Left renal cortex interstitium (tissue), 4 donors: ENCODE results near the gene SYPL1. TPM values are rescaled to one million over a fixed set of nuclear protein-coding genes. Genes with fewer than 3 reads are reported as not detected.

ENCODE experiments used
- DNase-seq, 4 donors: peaks; one replicate each; pipeline ENCODE4 v3.0.0-alpha.2; 2013; ENCODE audit warnings: low read depth in 4 of 4, low spot score in 2 of 4, missing footprints in 1 of 4
- polyA plus RNA-seq, 4 donors: library from polyadenylated mRNA; unstranded; fragments of 120-200 nt; gene quantifications; one replicate each; pipeline ENCODE4 v1.2.1, GENCODE V29; 2013; ENCODE audit not compliant: insufficient read length in 4 of 4

Gene SYPL1
- polyA plus RNA-seq, 4 donors, result 110 to 156 (median 132) TPM

DNA sequence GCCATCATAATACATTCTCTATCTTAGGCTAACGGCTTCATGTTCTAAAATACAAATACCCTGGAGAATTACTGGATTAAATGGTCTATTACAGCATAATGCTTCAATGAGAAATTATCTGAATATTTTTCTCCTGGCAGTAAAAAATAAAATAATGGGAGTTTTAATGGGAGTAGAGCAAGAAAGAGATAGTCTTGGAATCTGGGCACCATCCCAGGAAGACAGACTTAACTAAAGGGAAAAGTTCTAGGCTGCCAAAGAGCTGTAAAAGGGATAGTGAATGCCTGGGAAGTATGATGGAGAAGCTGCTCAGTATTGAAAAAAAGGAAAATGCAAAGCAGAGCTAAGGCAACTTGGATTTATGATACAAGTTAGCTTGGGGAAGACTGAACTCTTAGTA lies 12.1 kb upstream of the SYPL1 start:
- DNase-seq, result no peak

GRCh38 chr7:106122713-106123112 lies 10.6 kb upstream of the SYPL1 start:
- DNase-seq, result no peak

DNA sequence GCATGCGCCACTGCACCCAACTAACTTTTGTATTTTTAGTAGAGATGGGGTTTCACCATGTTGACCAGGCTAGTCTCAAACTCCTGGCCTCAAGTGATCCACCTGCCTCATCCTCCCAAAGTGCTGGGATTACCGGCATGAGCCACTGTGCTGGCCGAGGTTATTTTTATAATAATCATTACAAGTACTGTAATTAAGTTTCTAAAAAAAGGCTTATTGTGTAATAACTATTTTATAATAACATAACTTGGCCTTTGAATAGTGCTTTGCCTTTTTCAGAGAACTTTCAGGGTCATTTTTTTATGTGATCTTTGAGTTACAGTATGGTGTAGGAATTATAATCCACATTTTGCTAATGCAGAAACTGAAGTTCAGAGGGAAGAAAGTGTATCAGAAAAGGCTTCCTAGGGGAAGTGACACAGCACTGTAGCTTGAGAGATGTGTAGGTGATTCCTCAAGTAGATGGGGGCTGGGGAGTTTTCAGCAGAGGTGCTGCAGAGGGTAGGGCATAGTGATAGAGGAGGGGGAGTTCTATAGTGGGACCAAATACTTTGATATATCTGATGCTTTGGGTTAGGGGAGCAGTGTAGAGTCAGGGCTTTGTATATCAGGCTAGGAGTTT lies 9.2 kb upstream of the SYPL1 start:
- no peak for DNase-seq

- no peak for DNase-seq
Measured at GRCh38 chr7:106120500-106120899, 8.4 kb upstream of the SYPL1 start.

- no peak for DNase-seq
Measured at GRCh38 chr7:106119719-106120118, 7.6 kb upstream of the SYPL1 start.

GRCh38 chr7:106117786-106118544 lies 5.9 kb upstream of the SYPL1 start:
- no peak for DNase-seq

DNA sequence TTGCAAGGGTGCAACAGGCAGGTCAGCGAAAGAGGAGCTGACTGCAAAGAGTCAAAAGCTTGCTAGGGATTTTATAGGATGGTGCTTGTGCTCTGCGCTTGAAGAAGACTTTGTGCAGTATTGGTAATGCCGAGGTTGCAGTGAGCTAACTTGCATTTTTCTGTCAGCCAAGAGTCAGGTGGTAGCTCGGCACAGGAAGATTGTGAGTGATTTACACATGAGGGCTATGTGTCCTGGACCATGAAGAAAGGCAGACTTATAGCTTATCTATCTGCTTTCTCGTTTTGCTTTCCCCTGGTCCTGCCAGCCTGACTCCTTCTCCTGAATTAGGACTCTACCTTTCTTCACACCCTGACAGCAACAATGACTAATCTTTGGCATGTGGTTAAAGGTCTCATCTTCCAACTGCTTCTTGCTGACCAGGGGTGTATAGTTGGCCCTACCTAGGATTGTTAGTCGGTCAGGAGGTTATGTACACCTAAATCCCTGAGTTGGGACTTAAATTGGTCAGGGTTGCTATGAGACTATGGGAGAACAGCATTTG lies 4.1 kb upstream of the SYPL1 start:
- no peak for DNase-seq

DNA sequence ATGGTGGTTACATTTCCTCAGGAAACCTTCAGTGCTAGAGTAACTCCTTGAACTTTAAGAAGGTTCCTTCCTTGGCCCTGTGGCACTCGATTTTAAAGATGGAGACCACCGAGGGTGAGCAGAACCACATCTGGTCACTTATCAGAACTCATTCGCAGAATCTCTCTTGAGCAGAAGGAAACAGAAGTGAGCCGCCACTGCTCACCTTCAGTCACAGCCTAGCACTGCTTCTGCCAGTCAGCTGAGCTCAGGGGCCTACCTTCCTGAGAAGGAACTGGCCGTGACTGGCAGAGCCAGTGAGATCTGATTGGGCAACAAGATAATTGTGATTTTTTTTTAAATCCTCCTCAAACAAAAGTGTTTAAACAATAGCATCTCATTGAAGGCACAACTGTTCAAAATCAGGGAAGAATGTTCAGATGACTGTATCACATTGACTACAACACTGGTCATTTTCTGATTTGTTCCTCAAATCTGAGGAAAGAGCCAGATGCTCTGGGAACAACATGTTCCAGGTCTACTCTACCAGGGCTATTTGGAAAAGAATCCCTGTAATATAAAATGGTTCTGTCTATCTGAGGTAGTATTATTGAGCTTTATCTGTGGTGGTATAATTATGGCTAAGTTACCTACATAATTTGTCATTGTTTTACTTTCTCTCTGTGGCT lies 2.7 kb upstream of the SYPL1 start:
- no peak for DNase-seq

- DNase-seq, result no peak
Measured at GRCh38 chr7:106112972-106113421, 885 bp upstream of the SYPL1 start.

DNA sequence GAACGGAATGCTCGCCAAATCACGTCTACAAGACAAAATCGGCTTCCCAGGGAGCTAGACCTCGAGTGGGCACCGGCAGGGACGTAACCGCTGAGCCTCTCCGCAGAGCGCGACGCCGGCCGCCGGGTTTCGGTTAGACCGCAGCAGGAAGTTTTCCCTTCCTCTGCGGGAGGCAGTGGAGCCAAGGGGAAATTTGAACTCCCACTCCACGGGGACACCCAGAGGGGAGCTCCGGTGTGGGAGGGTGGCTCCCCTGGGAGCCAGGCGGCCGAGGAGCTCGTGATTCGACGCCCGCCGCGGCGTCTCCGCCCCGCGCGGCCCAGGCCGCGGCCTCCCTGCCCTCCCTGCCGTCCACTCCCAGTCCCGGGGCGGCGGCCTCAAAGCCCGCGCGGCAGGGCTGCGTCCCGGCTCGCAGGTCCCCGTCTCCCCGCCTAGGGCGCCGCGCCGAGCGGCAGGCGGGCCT lies 426 bp downstream of the SYPL1 start:
- peak in 3 of 4 donors; percentile 45 to 48 (median 48) for DNase-seq

- peak; percentile 38 to 64 (median 46) for DNase-seq
Measured at GRCh38 chr7:106110885-106111654, 1.0 kb downstream of the SYPL1 start.

DNA sequence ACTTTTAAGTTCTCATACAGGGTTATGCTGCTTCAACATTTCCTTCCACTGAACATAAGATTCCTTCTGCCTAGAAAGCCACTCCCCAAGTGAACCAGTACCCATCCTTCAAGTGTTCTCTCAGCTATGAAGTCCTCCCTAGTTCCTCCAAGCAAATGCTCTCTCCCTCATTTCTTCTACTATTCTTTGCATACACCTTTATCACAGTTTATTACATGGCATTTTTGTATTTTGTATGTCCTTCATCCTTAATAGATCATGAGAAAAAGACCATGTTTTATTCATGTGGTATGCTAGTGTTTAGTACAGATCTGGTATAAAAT lies 1.9 kb downstream of the SYPL1 start:
- DNase-seq, result no peak

DNA sequence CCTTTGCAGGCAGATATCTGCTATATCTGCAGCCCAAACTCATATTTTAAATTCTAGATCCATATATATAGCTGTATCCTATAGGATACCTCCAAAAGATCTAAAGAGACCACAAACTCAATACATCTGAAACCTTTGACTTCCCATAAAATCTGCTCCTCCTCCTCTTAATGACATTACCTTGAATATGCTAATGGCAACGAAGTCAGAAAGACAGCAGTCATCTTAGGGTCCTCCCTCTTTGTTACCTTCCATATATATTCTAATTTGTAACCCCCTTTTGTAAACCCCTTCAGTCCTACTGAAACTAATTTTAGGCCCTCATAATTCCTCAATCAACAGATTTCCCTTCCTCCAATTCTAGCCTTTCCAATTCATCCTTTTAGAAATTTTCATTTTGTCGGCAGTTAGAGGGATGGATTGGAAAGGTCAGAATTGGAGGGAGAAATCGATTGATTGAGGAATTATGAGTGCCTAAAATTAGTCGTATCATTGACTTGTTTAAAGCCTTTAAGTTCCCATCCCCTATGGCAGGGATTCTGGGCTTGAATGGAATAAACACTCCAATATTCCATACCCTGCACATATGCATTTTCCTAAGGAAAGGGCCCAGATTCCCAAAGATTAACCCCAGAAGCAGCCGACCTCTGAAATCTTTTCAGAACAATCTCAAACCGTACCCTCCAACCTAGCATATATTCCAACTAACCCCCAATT lies 2.4 kb downstream of the SYPL1 start:
- DNase-seq, result no peak

DNA sequence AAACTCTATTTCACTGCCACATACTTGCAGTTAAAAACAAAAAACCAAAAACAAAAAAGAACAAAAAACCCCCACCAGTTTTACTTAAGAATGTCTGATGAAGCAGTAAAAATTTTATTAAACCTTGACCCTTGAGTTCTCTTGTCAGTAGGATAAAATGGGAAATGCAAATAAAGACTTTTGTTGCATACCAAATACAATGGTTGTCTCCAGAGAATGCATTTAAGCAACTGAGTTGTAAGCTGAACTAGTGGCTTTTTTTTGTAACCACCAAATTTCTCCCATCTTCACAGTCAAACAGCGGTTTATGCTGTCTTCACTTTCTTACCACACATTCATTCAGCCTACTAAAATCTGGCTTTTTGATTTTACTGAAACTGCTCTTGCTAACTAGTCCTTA lies 3.1 kb downstream of the SYPL1 start:
- no peak for DNase-seq

GRCh38 chr7:106104721-106105260 lies 7.3 kb downstream of the SYPL1 start:
- DNase-seq, result no peak

- DNase-seq, result no peak
Measured at GRCh38 chr7:106102387-106102966, 9.6 kb downstream of the SYPL1 start.

GRCh38 chr7:106101726-106102125 lies 10.4 kb downstream of the SYPL1 start:
- DNase-seq, result no peak

DNA sequence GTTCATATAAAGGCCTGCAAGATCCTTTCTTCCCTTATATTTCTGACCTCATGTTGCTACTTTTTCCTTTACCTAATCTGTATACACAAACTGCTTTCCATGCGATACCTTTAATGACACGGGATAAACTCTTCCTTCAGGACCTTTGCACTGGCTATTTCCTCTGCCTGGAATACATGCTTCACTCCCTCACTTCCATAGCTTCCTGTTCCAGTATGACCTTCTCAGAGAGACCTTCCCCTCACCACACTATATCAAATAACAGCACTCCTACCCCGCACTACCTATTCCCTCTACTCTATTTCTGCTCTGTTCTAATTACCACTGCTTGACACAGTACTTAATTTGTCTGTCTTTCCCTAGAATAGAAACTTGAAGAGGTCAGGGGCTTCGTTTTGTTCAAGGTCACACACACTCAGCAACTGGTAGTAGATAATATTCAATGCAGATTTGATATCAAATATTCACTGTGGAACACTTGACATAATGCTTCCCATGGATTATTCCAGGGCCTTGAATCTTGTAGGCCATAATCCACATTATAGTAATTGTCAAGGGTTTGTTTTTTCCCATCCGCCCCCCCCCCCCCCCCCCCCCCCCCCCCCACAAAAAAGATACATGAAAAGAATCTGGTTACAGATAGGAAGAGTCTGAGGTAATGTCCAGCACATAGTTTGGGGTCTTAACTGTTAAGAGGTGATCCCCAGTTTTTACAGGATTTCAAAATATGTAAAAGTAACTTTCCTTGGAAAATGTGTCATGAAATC lies 11.1 kb downstream of the SYPL1 start:
- no peak for DNase-seq

- no peak for DNase-seq
Measured at GRCh38 chr7:106099539-106099938, 12.6 kb downstream of the SYPL1 start.
